IMR-90 (cell line): Measurements from ENCODE around the gene NFIA. TPM values are rescaled to one million over a fixed set of nuclear protein-coding genes. Genes with fewer than 3 reads are reported as not detected.

Source experiments
- ATAC-seq: fragments of 200-7000 bp; cut with Tn5 transposase; 2 replicates; pipeline ENCODE4 v1.9.1; 2020; ENCODE audit warnings: low read depth, mild to moderate bottlenecking, moderate library complexity
- BruUV-seq: library from RNA; stranded (reverse); fragments of 400-500 nt; replicated peaks from 2 replicates; lab custom pipeline; 2021; lab: Mats Ljungman, UMichigan
- CTCF ChIA-PET: fragments of 300-600 bp; formaldehyde crosslinking; extraction: SDS; loops from one replicate; lab custom pipeline; 2021; ENCODE audit warnings: antibody characterized with exemption; lab: Yijun Ruan, JAX
- POLR2A ChIA-PET: fragments of 300-600 bp; sonication (Branson Sonifier 250); formaldehyde crosslinking; loops from one replicate; lab custom pipeline; 2022; ENCODE audit warnings: antibody characterized with exemption; ENCODE audit not compliant: unreplicated experiment; lab: Charles Lee
- DNase-seq: peaks from one replicate; pipeline ENCODE4 v3.0.0; 2013
- H2AFZ ChIP-seq: replicated peaks from 2 replicates; pipeline ENCODE3; 2013; ENCODE audit warnings: low read length, mild to moderate bottlenecking; ENCODE audit not compliant: poor library complexity
- H2AK5ac ChIP-seq: 2 replicates; pipeline ENCODE4 v1.6.1; 2013; ENCODE audit warnings: low read depth, low read length, inconsistent platforms
- H2AK9ac ChIP-seq: replicated peaks from 2 replicates; pipeline ENCODE3; 2013; ENCODE audit warnings: mild to moderate bottlenecking, low read depth, low read length, moderate library complexity; ENCODE audit not compliant: poor library complexity
- H2BK120ac ChIP-seq: 2 replicates; pipeline ENCODE4 v1.6.1; 2013; ENCODE audit warnings: low read depth, low read length, inconsistent platforms
- H2BK15ac ChIP-seq: 3 replicates; pipeline ENCODE4 v1.6.1; 2013; ENCODE audit warnings: low read depth, low read length, inconsistent platforms
- H2BK20ac ChIP-seq: 2 replicates; pipeline ENCODE4 v1.6.1; 2013; ENCODE audit warnings: low read depth, mild to moderate bottlenecking, inconsistent platforms, low read length, moderate library complexity
- H2BK5ac ChIP-seq: 2 replicates; pipeline ENCODE4 v1.6.1; 2013; ENCODE audit warnings: mild to moderate bottlenecking, low read depth, low read length, inconsistent platforms; ENCODE audit not compliant: poor library complexity, severe bottlenecking
- H3K14ac ChIP-seq: replicated peaks from 2 replicates; pipeline ENCODE4 v1.6.1; 2013; ENCODE audit warnings: low read depth, low read length, inconsistent platforms
- H3K18ac ChIP-seq: 2 replicates; pipeline ENCODE4 v1.6.1; 2013; ENCODE audit warnings: low read depth, low read length, control low read depth
- H3K23ac ChIP-seq: 2 replicates; pipeline ENCODE4 v1.6.1; 2013; ENCODE audit warnings: low read depth, low read length, inconsistent platforms
- H3K27ac ChIP-seq: 2 replicates; pipeline ENCODE4 v1.5.1; 2013; ENCODE audit warnings: mild to moderate bottlenecking, control low read depth, low read length; ENCODE audit not compliant: insufficient read depth
- H3K27me3 ChIP-seq: 2 replicates; pipeline ENCODE4 v1.6.1; 2013; ENCODE audit warnings: low read length; ENCODE audit not compliant: control insufficient read depth, insufficient read depth
- H3K36me3 ChIP-seq: 2 replicates; pipeline ENCODE4 v1.6.1; 2013; ENCODE audit warnings: low read length, mixed read lengths; ENCODE audit not compliant: control insufficient read depth, insufficient read depth
- H3K4ac ChIP-seq: 2 replicates; pipeline ENCODE4 v1.6.1; 2013; ENCODE audit warnings: low read depth, low read length, inconsistent platforms
- H3K4me1 ChIP-seq: 2 replicates; pipeline ENCODE4 v1.6.1; 2013; ENCODE audit warnings: low read length, mixed read lengths; ENCODE audit not compliant: control insufficient read depth, insufficient read depth
- H3K4me2 ChIP-seq: 2 replicates; pipeline ENCODE4 v1.6.1; 2013; ENCODE audit warnings: low read depth, mild to moderate bottlenecking, control low read depth, low read length, moderate library complexity
- H3K4me3 ChIP-seq: 2 replicates; pipeline ENCODE4 v1.5.1; 2013; ENCODE audit warnings: low read depth, mild to moderate bottlenecking, control low read depth, low read length, moderate library complexity; ENCODE audit not compliant: insufficient read depth
- H3K56ac ChIP-seq: 2 replicates; pipeline ENCODE4 v1.6.1; 2013; ENCODE audit warnings: low read length, inconsistent platforms; ENCODE audit not compliant: insufficient read depth; ENCODE audit errors: extremely low read depth
- H3K79me1 ChIP-seq, 2 experiments: 2 replicates each; pipeline ENCODE4 v1.6.1; 2013; ENCODE audit warnings: low read length in 2 of 2, inconsistent platforms in 1 of 2, low read depth in 1 of 2
- H3K9ac ChIP-seq: 2 replicates; pipeline ENCODE4 v1.6.1; 2013; ENCODE audit warnings: low read depth, low read length, control low read depth
- H3K9me1 ChIP-seq: 2 replicates; pipeline ENCODE4 v1.6.1; 2013; ENCODE audit warnings: low read length, inconsistent platforms; ENCODE audit not compliant: insufficient read depth
- H3K9me3 ChIP-seq: 2 replicates; pipeline ENCODE4 v1.6.1; 2013; ENCODE audit warnings: low read length; ENCODE audit not compliant: control insufficient read depth, insufficient read depth
- H4K20me1 ChIP-seq: 2 replicates; pipeline ENCODE4 v1.6.1; 2013; ENCODE audit warnings: low read length, inconsistent platforms; ENCODE audit not compliant: insufficient read depth
- H4K5ac ChIP-seq: 2 replicates; pipeline ENCODE4 v1.6.1; 2013; ENCODE audit warnings: mild to moderate bottlenecking, low read depth, low read length, control low read depth
- H4K8ac ChIP-seq, 2 experiments: 2 replicates each; pipeline ENCODE4 v1.6.1; 2013; ENCODE audit warnings: low read depth in 2 of 2, low read length in 2 of 2, control low read depth in 1 of 2, inconsistent platforms in 1 of 2
- H4K91ac ChIP-seq: 2 replicates; pipeline ENCODE4 v1.6.1; 2013; ENCODE audit warnings: low read depth, low read length, inconsistent platforms; ENCODE audit not compliant: insufficient read depth
- CTCF ChIP-seq: conservative IDR thresholded peaks from 2 replicates; pipeline ENCODE4 v1.5.1; 2012; ENCODE audit warnings: mild to moderate bottlenecking, low read depth, low read length, improper control_type of control experiment
- ELK1 ChIP-seq: fragments of 150-350 bp; IDR thresholded peaks from 2 replicates; pipeline ENCODE4 v1.6.1; 2016; ENCODE audit warnings: low read depth, mild to moderate bottlenecking, low read length, moderate library complexity, borderline replicate concordance
- FOS ChIP-seq: fragments of 150-350 bp; IDR thresholded peaks from 2 replicates; pipeline ENCODE4 v1.6.1; 2016; ENCODE audit warnings: low read depth, low read length
- MXI1 ChIP-seq: IDR thresholded peaks from 2 replicates; pipeline ENCODE4 v1.6.1; 2012; ENCODE audit warnings: low read depth, mild to moderate bottlenecking, low read length, moderate library complexity, borderline replicate concordance
- NFE2L2 ChIP-seq: fragments of 150-350 bp; IDR thresholded peaks from 2 replicates; pipeline ENCODE4 v1.6.1; 2016; ENCODE audit warnings: low read depth, mild to moderate bottlenecking, low read length
- POLR2A ChIP-seq: IDR thresholded peaks from 2 replicates; pipeline ENCODE4 v1.6.1; 2012; ENCODE audit warnings: mild to moderate bottlenecking, low read depth, low read length
- RAD21 ChIP-seq: IDR thresholded peaks from 2 replicates; pipeline ENCODE4 v1.6.1; 2012; ENCODE audit warnings: low read length, improper control_type of control experiment
- RCOR1 ChIP-seq: IDR thresholded peaks from 2 replicates; pipeline ENCODE4 v1.6.1; 2012; ENCODE audit warnings: mild to moderate bottlenecking, low read length, improper control_type of control experiment; ENCODE audit not compliant: insufficient replicate concordance
- RFX5 ChIP-seq: IDR thresholded peaks from 2 replicates; pipeline ENCODE4 v1.8.0; 2012; ENCODE audit warnings: low read depth, mild to moderate bottlenecking, low read length, moderate library complexity
- SMC3 ChIP-seq: fragments of 150-350 bp; IDR thresholded peaks from 2 replicates; pipeline ENCODE4 v1.6.1; 2016; ENCODE audit warnings: low read depth, mild to moderate bottlenecking, antibody characterized with exemption, low read length, moderate library complexity
- WGBS, 2 experiments: methylation state at CpG; one replicate each; pipeline versions ENCODE4 v1.1.5 to v1.1.7; 2013; ENCODE audit warnings: missing lambda C conversion rate in 2 of 2; ENCODE audit not compliant: insufficient read length in 1 of 2; ENCODE audit errors: extremely low coverage in 2 of 2; 5-methylcytosine and 5-hydroxymethylcytosine counted together
- dilution Hi-C: fragments of 300-500 bp; cut with HindIII; formaldehyde crosslinking; loops from one replicate; pipeline ENCODE4 v1.14.3; 2018; ENCODE audit warnings: low sequenced_read_pairs; ENCODE audit not compliant: unreplicated experiment
- in situ Hi-C: fragments of 300-500 bp; cut with MboI; formaldehyde crosslinking; loops from 3 replicates; pipeline ENCODE4 v1.14.3; 2019; ENCODE audit warnings: low sequenced_read_pairs, inconsistent platforms, mixed read lengths
- intact Hi-C: fragments of 100-400 bp; cut with micrococcal nuclease; formaldehyde crosslinking; loops from 2 replicates; pipeline ENCODE4 v1.10.0; 2022
- polyA plus RNA-seq, 3 experiments: library from polyadenylated mRNA; depleted of rRNA; stranded (reverse); fragments of >200 nt; gene quantifications; 2 replicates each; pipeline ENCODE4 v1.2.3, GENCODE V29; 2012; ENCODE audit warnings: low replicate concordance in 1 of 3
- total RNA-seq: library from RNA; depleted of rRNA; stranded (reverse); fragments of >200 nt; gene quantifications from 2 replicates; pipeline ENCODE4 v1.2.3, GENCODE V29; 2012

The NFIA gene
- total and polyA plus RNA-seq, 2 of the 4 experiments (the other 2 are of a cell fraction) = 1.6 to 2.2 TPM

GRCh38 chr1:61486783-61487536, 404.6 kb downstream of the NFIA start:
- H4K91ac ChIP-seq = no peak overlapping the region
- H3K4me1 ChIP-seq = no peaks in the 10 kb centered on the region
- no peak overlapping the region for H2AK9ac ChIP-seq
- no peak overlapping the region for H3K4ac ChIP-seq
- H4K5ac ChIP-seq = no peak overlapping the region
- H3K36me3 ChIP-seq = no peaks in the 10 kb centered on the region
- peaks cover 1% of the 10 kb centered on the region; the same call in 1 of the 2 replicates for H3K27me3 ChIP-seq
- H2AFZ ChIP-seq = no peak overlapping the region
- no peak overlapping the region for H3K9ac ChIP-seq
- no peak overlapping the region for H3K18ac ChIP-seq
- intact Hi-C loops (no loop called here), in situ Hi-C loops (no loop called here), dilution Hi-C loops (no loop called here)
- H2AK5ac ChIP-seq = no peak overlapping the region
- no peak overlapping the region for H3K27ac ChIP-seq
- no CpG with 5 or more reads among the region's 4 CpGs for WGBS, 2 experiments
- H4K8ac ChIP-seq = no peak overlapping the region
- H2BK20ac ChIP-seq = no peak overlapping the region
- no TSS peak for BruUV-seq
- no peak for DNase-seq
- H2BK15ac ChIP-seq = no peak overlapping the region
- ChIA-PET CTCF (no interaction called here), POLR2A (no interaction called here)
- no peaks in the 10 kb centered on the region for H3K79me1 ChIP-seq
- no peaks in the 10 kb centered on the region for H4K20me1 ChIP-seq
- no peak overlapping the region for H2BK5ac ChIP-seq
- H2BK120ac ChIP-seq = no peak overlapping the region
- no peaks in the 10 kb centered on the region for H3K9me1 ChIP-seq
- TF ChIP-seq NFE2L2 (no peak), SMC3 (no peak), CTCF (no peak), POLR2A (no peak), RFX5 (no peak), FOS (no peak), RAD21 (no peak), ELK1 (no peak), RCOR1 (no peak), MXI1 (no peak)
- H3K14ac ChIP-seq = no peak overlapping the region
- H3K56ac ChIP-seq = no peak overlapping the region
- no peak overlapping the region for H3K4me3 ChIP-seq
- no peak overlapping the region for H3K23ac ChIP-seq
- ATAC-seq = no peak
- H3K4me2 ChIP-seq = no peak overlapping the region
- no peaks in the 10 kb centered on the region for H3K9me3 ChIP-seq
